IPS-18c (cell line): ENCODE measurements around the gene EFCAB3.
"Not testable (repeated sequence)": the region's sequence is repeated elsewhere in the genome, so short reads cannot be mapped to it uniquely, and the experiment has no call there.

Source experiments
- H3K4me3 ChIP-seq: 2 replicates; pipeline ENCODE4 v1.7.0; 2013; ENCODE audit warnings: low read depth, mild to moderate bottlenecking, low read length, moderate library complexity; ENCODE audit not compliant: insufficient read depth
- H3K9me3 ChIP-seq: one replicate; pipeline ENCODE4 v1.6.1; 2013; ENCODE audit warnings: mild to moderate bottlenecking, low read length, moderate library complexity; ENCODE audit not compliant: control insufficient read depth, insufficient read depth

The EFCAB3 gene

GRCh38 chr17:62453041-62453440, 72.7 kb downstream of the EFCAB3 start:
- not testable (repeated sequence) for H3K9me3 ChIP-seq, H3K4me3 ChIP-seq

DNA sequence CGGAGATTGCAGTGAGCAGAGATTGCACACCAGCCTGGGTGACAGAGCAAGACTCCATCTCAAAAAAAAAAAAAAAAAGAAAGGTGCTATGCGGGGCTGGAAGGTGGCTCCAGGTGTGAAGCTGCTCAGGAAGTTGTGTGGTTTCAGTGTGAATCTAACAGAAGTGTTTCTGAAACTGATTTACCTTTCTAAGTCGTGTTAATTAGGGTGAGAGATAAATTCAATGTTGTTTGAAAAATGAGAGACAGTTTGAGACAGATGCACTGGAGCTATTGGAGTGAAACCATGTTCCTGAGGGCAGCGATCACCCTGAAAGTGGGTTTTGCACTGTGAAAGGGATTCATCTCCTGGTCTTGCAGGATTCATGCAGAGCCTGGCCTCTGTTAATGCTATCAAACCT, 73.3 kb downstream of the EFCAB3 start:
- not testable (repeated sequence) for H3K9me3 ChIP-seq, H3K4me3 ChIP-seq

- H3K4me3 ChIP-seq, H3K9me3 ChIP-seq: not testable (repeated sequence)
These were observed 73.8 kb downstream of the EFCAB3 start for GRCh38 chr17:62454111-62454510.

- Histone ChIP-seq H3K4me3 (no peak overlapping the region), H3K9me3 (no peaks in the 10 kb centered on the region)
These were observed 75.7 kb downstream of the EFCAB3 start for GRCh38 chr17:62456016-62456415.

- H3K9me3 ChIP-seq, H3K4me3 ChIP-seq: not testable (repeated sequence)
These were observed 78.1 kb downstream of the EFCAB3 start for GRCh38 chr17:62458483-62458882.

DNA sequence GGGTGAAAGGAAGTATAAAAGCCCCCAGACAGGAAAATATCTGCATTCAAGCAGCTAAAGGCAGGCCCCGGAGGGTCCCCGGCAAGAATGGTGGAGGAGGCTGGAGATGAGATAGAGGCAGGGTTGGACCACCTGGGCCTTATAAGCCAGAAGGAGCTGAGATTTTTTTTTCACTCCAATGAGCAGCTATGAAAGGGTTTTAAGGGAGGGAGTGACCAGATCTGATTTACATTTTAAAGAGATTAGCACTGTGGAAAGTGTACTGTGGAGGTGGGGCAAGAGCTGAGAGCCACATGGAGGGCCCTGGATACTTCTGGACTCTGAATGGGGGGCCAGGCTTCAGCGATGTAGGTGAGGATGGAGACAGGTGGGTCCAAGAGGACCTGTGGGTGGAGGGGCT, 84.1 kb downstream of the EFCAB3 start:
- not testable (repeated sequence) for H3K9me3 ChIP-seq, H3K4me3 ChIP-seq

DNA sequence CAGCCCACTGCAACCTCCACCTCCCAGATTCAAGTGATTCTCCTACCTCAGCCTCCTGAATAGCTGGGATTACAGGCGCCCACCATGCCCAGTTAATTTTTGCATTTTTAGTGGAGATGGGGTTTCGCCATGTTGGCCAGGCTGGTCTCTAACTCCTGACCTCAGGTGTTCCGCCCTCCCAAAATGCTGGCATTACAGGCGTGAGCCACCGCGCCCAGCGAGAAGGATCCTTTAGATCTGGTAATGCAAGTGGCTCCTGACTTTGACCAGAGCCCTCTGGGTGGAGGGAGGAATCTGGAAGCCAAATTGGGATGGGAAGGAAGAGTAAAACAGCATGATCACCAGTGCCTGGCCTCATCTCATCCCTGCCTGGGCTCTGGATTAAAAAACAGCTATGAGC, 84.9 kb downstream of the EFCAB3 start:
- not testable (repeated sequence) for H3K4me3 ChIP-seq, H3K9me3 ChIP-seq
